NCI-H1694 treated with DMSO at 0.1 percent for 48 hours (cell line): Measurements from ENCODE around the gene INO80.

Source experiments
- DNase-seq: peaks from one replicate; lab custom pipeline; 2025; lab: John Stamatoyannopoulos, UW

The INO80 gene

DNA sequence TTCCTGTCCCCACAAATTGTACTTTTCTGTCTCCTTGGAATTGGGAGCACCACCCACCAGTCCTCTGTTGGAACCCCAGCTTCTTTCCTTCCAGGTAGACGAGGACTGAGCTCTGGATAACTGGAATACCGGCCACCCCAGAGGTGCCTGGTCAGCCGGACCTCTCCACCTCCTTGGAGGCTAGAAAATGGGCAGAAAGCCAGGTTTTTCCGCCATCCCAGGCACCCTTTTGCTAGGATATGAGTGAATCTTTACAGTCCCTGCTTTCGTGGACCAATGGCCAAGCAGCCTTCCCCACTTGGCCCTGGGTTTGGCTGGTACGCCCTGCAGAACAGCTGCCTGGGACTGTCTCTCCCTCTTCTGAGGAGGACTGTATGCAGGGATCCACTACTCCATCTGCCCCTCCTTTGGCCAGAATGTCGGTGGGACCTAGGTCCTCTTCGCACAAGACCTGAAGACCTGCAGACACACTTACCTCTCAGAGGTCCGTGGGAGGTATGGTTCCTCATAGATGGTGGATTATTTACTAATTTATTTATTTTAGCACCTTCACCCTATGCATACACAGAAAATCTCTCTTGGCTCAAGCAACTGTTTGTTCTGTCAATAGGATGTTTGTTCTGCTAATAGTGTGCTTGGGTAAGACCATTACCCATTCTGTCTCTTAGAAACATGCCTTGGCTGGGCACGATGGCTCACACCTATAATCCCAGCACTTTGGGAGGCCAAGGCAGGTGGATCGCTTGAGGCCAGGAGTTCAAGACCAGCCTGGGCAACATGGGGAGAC lies 171.4 kb downstream of the INO80 start:
- no peak for DNase-seq

DNA sequence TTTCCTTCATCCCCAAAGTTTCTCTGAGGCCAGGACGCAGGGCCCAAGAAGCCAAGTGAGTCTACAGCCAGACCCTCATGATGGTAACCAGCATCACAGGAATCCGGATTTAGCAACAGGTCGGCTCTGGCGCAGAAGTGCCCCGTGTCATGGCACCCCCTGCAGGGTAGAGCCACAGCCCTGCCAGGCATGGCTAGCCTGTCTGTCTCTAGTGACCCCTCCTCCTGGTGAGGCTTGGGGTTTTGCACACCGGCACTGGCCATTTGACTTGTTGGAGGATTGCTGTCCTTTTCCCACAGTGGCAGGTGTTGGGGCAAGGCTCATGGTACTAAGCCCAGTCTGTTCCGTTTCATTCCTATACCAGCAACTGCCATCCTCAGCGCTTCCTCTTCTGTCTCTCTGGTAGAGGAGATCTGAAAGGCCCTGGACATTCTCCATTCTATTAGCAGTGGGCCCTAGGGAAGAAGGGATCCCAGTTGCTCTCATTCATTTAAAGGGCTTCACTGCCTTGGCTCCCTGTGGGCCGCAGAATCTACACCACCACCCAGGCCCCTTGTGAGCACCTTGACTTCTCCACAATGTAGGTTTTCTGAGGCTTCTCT lies 172.2 kb downstream of the INO80 start:
- DNase-seq, result no peak

DNA sequence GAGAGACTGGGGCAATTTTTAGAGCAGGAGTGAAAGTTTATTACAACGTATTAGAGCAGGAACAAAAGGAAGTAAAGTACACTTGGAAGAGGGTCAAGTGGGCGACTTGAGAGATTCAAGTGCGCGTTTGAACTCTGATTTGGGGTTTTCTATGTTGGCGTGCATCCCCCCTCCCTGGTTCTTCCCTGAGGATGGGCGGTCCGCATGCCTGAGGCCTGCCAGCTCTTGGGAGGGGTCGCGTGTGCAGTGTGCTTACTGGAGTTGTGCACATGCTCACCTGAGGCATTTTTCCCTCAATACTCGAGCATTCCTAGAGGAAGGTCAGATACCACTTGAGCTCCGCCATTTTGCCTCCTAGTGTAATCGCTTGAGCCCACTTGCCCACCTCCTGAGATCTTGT lies 173.2 kb downstream of the INO80 start:
- no peak for DNase-seq

DNA sequence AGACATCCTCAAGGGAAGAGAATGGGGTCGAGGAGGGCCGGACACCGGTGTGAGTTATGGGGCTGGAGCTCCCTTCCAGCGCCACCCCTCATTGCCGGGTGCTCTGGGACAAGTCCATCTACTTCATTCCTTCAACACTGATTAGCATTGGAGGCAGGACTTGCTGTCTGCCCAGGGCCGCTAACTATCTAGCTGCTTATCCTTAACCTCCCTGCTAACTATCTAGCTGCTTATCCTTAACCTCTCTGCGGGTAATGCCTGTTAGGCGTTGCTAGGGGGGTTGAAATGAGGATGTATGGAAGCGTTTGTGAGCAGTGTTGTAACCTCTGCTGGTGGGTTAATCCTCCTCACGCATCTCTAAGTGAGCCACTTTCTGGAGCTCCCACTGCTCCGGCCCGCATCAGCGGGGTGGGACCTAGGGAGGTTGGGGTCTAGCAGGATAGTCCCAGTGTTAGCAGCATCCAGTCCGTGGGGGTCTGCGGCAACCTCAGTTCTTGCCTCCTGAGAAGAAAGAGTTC lies 173.7 kb downstream of the INO80 start:
- no peak for DNase-seq

DNA sequence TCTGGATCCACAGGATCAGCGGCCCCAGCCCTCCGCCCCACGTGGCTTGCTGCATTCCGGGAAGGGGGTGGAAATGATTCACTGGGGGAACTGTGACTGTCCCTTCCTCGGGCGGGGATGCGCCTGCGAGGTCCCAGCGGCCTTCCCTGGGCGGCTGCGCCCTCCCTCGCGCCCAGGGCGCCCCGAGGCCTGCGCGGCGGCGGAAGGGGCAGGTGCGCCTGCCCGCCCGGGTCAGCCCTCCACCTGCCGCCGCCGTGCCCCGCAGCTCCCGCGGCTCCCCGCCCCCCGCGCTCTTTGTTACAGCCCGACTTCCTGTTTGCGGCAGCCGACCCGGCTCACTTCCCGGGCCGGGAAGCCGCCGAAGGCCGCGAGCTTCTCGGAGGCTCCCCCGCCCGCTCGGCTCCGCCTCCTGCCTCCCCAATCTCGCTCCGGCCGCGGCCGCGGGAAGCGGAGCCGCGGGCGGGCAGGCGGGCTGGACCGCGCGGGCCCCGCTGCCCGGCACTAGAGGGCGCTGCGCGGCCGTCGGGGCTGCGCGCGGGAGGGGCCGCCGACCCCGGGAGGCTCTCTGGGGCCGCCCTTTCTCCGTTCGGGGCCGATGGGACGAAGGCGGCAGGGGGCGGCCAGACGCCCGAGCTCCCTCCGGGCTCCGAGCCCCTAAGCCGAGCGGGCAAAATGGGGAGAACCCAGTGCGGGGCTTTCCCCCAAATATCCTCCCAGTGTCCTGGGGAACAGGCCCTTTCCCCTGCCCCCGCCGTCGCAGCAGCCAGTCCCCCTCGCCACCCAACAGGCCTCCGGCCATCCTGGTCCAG lies 174.3 kb downstream of the INO80 start:
- peak; percentile 16 for DNase-seq

DNA sequence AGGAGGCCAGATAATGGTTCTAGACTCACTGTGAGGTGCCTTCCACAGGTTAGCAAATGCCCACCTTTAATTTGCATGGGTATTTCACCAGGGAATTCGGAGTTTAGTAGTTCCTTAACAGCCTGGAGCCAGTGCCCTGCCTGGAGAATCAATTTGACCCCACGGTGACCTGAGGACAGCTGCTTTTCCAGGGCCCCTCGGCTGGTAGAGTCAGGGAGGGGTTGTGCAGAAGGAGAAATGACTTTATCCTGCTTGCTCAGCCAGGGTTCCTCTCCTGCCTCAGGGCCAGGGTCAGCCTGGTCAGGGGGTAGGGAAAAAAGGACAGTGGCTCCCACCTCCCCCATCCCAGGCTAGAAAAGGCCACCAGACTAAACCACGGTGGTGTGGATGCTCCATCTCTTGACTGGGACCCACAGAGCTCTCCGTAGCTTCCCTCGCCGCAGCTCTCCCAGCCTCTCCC lies 175.0 kb downstream of the INO80 start:
- DNase-seq, result no peak

DNA sequence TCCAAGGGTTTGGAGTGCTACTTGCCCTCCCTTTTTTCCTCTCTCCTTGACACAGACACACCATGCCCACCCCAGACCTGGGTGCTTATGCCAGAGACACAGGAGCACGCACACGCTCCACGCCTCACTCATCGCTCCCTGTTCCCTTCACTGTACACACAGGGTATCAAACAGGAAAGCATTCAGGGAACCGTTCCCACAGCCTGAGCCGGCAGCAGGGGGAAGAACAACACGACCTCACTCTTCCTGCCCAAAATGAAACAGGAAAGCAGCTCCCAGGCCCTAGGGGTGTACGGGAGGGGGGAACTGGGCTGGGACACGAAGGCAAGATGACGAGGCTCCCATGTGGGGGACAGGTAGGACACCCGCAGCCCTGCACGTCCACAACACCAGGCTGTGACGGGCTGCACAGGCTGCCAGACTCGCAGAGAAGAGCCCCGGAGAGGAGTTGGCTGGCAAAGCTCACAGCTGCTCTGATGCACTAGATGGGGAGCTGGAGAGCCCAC lies 175.7 kb downstream of the INO80 start:
- no peak for DNase-seq

DNA sequence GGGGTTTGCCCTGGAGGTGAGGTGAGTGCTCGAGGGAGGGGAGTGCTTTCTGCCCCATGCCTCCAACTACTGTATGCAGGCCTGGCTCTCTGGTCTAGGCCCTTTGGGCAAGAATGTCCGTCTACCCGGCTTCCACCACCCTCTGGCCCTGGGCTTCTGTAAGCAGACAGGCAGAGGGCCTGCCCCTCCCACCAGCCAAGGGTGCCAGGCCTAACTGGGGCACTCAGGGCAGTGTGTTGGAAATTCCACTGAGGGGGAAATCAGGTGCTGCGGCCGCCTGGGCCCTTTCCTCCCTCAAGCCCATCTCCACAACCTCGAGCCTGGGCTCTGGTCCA lies 177.6 kb downstream of the INO80 start:
- DNase-seq, result no peak

DNA sequence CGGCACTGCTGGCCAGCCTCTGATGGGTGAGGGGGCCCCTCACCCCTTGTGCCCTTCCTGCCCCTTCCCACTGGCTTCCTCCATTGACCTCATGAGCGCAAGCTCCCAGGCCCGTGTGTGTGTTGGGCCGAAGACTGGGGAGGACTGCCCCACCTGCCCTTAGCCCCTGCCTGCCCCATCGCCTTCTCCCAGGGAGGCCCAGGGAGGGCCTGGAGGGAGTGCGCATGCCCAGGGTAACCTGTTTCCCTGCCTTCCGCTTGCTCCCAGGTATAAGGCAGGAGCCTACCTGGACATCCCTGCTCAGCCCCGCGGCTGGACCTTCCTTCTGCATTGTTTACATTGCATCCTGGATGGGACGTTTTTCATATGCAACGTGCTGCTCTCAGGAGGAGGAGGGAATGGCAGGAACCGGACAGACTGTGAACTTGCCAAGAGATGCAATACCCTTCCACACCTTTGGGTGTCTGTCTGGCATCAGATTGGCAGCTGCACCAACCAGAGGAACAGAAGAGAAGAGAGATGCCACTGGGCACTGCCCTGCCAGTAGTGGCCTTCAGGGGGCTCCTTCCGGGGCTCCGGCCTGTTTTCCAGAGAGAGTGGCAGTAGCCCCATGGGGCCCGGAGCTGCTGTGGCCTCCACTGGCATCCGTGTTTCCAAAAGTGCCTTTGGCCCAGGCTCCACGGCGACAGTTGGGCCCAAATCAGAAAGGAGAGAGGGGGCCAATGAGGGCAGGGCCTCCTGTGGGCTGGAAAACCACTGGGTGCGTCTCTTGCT lies 178.1 kb downstream of the INO80 start:
- DNase-seq, result peak; percentile 13

DNA sequence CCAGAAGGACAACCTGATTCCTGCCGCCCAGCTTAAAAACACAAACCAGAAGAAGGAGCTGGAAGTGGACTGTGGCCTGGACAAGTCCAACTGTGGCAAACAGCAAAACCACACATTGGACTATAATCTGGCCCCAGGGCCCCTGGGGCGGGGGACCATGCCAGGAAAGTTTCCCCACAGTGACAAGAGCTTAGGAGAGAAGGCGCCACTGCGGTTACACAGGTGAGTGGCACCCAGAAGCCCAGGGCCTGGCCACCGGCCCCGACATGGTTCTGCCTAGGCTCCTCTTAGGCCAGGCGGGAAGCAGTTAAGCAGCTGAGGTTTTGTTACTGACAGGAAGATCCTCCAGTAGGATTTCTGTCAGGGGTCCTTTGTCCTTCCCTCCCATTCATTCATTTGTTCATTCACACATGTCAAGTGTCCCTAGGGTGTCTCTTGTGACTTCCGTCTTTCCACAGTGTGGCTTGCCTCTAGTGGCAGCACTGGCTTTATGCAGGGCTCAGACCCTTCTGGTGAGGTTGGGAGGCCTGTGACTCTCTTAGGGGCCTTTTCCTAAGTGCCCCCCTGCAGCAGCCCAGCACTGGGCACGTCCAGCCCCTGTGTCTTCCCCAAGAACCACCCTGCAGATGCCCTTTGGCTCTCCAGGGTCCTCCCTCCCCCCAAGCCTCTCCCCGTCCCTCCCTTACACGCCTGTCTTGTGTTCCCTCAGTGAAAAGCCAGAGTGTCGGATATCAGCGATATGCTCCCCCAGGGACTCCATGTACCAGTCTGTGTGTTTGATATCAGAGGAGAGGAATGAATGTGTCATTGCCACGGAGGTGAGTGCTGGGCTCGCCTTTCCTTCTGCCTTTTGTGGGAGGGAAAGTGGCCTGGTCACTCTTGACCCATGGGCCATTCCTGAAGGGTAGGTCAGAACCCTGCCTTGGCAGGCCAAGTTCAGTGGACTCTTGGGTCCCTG lies 179.1 kb downstream of the INO80 start:
- no peak for DNase-seq

DNA sequence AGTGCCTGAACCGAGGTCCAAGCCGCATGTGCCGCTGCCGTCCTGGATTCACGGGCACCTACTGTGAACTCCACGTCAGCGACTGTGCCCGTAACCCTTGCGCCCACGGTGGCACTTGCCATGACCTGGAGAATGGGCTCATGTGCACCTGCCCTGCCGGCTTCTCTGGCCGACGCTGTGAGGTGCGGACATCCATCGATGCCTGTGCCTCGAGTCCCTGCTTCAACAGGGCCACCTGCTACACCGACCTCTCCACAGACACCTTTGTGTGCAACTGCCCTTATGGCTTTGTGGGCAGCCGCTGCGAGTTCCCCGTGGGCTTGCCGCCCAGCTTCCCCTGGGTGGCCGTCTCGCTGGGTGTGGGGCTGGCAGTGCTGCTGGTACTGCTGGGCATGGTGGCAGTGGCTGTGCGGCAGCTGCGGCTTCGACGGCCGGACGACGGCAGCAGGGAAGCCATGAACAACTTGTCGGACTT lies 179.8 kb downstream of the INO80 start:
- no peak for DNase-seq

DNA sequence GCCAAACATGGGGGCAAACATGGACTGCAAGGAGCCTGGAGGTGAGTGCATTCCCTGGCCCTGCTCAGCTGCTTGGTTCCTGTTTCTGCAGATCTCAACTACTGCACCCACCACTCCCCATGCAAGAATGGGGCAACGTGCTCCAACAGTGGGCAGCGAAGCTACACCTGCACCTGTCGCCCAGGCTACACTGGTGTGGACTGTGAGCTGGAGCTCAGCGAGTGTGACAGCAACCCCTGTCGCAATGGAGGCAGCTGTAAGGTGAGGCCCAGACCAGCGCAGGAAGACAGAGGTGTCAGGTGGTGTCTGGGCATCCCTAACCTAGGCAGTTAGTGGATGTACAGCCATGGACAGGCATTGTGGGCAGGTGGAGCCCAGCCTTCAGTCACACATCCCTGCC lies 181.6 kb downstream of the INO80 start:
- DNase-seq, result no peak

DNA sequence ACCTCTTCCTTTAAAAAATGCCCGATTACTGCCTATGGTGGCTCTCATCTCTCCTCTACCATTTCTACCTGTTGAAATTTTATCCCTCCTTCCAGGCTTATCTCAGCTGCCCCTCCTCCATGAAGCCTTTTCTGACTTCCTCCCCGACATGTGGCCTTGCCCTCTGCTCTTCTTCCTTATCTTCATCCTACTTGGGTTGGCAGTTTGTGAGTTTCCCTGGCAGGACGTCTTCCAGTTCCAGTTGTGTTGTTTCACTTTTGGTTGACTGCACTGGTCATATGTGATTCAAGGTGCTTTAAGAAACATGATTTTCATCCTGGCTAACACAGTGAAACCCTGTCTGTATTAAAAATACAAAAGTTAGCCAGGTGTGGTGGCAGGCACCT lies 182.6 kb downstream of the INO80 start:
- no peak for DNase-seq

DNA sequence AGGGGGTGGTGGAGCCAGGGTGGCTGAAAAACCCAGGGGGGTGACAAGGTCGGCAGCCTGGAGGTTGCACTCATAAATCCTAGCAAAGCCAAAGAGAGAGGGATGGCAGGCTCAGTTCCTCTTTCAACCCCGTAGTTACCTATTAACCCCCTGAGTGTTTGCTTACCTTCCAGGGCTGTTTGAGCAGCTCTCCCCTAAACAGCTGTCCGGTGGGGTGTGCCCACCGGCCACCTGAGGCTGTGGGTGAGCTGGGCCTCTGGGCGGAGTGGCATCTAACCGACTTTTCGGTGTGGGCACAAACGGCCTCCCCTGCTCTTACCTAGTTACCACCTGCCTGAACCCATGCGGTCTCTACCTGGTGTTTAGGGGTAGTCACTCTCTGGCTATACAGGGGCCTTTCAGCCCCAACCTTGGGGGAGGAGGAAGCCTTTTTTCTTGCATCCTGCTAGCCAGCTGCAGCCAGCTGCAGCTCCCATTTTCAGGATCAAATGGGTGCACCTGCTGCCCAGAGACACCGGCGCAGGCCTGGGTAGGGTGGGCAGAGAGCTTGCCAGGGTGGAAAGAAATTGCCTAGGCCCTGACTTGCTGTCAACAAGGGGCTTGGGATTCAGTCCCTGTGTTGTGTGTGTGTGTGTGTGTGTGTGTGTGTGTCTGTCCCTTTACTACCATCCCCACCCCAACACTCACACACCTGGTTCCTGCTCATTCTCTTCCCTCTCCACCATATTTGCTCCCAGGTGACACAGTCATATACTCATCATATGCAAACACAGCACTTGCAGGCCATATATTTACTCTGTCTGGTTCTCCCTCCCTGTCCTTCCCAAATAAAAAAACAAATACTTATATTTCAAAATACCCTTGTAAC lies 183.2 kb downstream of the INO80 start:
- DNase-seq, result no peak

DNA sequence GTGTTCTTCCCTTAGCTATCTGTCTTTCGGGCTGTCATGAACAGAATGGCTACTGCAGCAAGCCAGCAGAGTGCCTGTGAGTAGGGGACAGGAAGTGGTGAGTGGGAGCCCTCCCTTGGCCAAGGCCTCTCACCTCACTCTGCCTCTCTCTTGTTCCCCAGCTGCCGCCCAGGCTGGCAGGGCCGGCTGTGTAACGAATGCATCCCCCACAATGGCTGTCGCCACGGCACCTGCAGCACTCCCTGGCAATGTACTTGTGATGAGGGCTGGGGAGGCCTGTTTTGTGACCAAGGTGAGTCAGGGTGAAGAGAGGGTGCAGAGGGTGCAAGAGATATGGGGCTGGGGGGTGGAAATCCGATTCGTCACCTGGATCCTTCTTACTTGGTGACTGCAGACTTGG lies 183.9 kb downstream of the INO80 start:
- no peak for DNase-seq

DNA sequence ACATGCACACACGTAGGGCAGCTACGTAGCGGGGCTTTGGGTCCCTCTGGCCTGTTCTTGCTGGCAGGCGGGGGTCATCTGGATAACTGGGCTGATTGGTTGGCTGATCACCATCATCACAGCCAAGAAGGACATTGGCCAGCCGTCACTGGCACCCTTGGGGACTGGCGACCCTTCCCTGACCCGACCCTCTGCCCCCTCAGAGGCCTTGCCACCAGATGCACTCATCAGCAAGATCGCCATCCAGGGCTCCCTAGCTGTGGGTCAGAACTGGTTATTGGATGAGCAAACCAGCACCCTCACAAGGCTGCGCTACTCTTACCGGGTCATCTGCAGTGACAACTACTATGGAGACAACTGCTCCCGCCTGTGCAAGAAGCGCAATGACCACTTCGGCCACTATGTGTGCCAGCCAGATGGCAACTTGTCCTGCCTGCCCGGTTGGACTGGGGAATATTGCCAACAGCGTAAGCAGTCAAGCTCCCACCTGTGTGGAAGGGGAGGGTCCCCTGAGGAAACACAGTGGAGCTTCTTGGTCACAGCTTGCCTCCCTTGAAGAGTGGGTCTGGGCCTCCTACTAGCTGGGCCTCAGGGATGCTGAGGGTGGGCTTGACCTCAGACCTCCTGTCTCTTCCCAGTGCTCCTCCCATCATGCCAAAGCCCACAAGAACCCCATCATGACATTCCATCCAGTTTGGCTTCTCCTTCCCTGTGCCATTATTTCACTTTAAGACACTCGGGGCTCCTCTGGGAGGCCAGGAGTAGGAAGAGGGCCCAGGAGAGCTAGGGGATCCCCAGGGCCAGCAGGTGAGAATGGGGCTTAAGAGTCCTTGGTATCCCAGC lies 184.6 kb downstream of the INO80 start:
- DNase-seq, result no peak

DNA sequence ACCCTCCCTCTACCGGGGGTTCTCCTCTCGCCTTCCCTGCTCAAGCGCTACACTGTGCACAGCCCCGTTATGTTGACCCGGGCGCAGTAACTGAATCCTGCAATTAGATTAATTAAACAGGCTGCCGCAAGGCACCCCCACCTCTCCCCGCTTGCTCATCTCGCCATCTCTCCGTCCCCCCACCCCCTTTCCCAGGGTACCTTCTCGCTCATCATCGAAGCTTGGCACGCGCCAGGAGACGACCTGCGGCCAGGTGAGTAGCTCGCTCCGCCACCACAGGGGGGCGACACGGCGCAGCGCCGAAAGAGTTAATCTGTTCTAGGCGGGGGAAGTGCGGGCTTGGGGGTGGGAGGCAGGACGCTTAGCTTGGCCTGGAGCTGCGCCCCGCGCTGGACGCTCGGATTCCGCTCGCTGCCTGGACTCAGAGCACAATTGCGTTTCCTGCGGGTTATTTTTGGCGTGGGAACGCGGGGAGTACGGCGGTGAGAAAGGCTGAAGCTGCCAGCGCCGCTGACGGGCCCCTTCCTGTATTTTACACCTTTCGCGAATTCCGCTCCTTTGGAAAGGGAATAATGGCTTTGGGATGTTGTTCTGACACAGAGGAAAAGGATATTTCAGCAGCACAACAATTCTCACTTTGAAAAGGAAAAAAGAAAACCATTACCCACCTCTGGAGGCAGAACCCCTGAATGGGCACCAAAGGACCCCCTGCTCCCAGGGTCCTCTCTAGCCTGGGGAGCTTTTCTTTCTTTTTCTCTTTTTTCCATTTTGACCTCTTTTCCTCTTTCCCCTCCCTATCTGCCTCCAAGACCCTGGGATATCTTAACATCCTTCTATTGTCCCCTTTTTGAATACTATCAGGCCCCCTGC lies 185.4 kb downstream of the INO80 start:
- DNase-seq, result no peak
